ENCODE data around the gene ATXN2L. TPM values are rescaled to one million over a fixed set of nuclear protein-coding genes. Genes with fewer than 3 reads are reported as not detected.

Gene ATXN2L
- total RNA-seq, 1 donor from 2014 or later, result 210 TPM

- H3K27me3 Mint-ChIP-seq (ENCODE audit: unreplicated experiment), result no peaks in the 10 kb centered on the region
- H3K9me3 Mint-ChIP-seq (ENCODE audit: unreplicated experiment), result no peaks in the 10 kb centered on the region
- H3K36me3 Mint-ChIP-seq (ENCODE audit: unreplicated experiment), result peaks cover 57% of the 10 kb centered on the region
- no peak for TF ChIP-seq CTCF (IDR thresholded peaks at IDR 0.05)
- H3K4me3 Mint-ChIP-seq (ENCODE audit: unreplicated experiment), result no peak overlapping the region
- H3K27ac Mint-ChIP-seq (ENCODE audit: unreplicated experiment), result no peak overlapping the region
- DNase-seq (ENCODE audit: extremely low spot score, unreplicated experiment), result no peak
- peaks cover 2% of the 10 kb centered on the region for H3K4me1 Mint-ChIP-seq (ENCODE audit: unreplicated experiment)
Measured at GRCh38 chr16:28834873-28835863, 12.4 kb downstream of the ATXN2L start.

GRCh38 chr16:28835864-28836760 is 13.3 kb downstream of the ATXN2L start:
- DNase-seq (ENCODE audit: extremely low spot score, unreplicated experiment), result no peak
- H3K27me3 Mint-ChIP-seq (ENCODE audit: unreplicated experiment), result no peaks in the 10 kb centered on the region
- TF ChIP-seq CTCF (IDR thresholded peaks at IDR 0.05), result no peak
- H3K9me3 Mint-ChIP-seq (ENCODE audit: unreplicated experiment), result no peaks in the 10 kb centered on the region
- H3K36me3 Mint-ChIP-seq (ENCODE audit: unreplicated experiment), result peaks cover 48% of the 10 kb centered on the region
- no peak overlapping the region for H3K27ac Mint-ChIP-seq (ENCODE audit: unreplicated experiment)
- H3K4me1 Mint-ChIP-seq (ENCODE audit: unreplicated experiment), result peaks cover 2% of the 10 kb centered on the region
- no peak overlapping the region for H3K4me3 Mint-ChIP-seq (ENCODE audit: unreplicated experiment)

- TF ChIP-seq CTCF (IDR thresholded peaks at IDR 0.05), result no peak
- Mint-ChIP-seq H3K4me3 (ENCODE audit: unreplicated experiment) (no peak overlapping the region), H3K36me3 (ENCODE audit: unreplicated experiment) (peaks cover 46% of the 10 kb centered on the region), H3K27ac (ENCODE audit: unreplicated experiment) (no peak overlapping the region), H3K4me1 (ENCODE audit: unreplicated experiment) (peaks cover 2% of the 10 kb centered on the region), H3K9me3 (ENCODE audit: unreplicated experiment) (no peaks in the 10 kb centered on the region), H3K27me3 (ENCODE audit: unreplicated experiment) (no peaks in the 10 kb centered on the region)
- no peak for DNase-seq (ENCODE audit: extremely low spot score, unreplicated experiment)
Measured at GRCh38 chr16:28836761-28837064, 13.9 kb downstream of the ATXN2L start.

GRCh38 chr16:28837672-28838557 is 15.1 kb downstream of the ATXN2L start:
- no peaks in the 10 kb centered on the region for H3K27me3 Mint-ChIP-seq (ENCODE audit: unreplicated experiment)
- no peak overlapping the region for H3K4me3 Mint-ChIP-seq (ENCODE audit: unreplicated experiment)
- H3K4me1 Mint-ChIP-seq (ENCODE audit: unreplicated experiment), result no peaks in the 10 kb centered on the region
- H3K36me3 Mint-ChIP-seq (ENCODE audit: unreplicated experiment), result peaks cover 41% of the 10 kb centered on the region
- DNase-seq (ENCODE audit: extremely low spot score, unreplicated experiment), result no peak
- no peak for TF ChIP-seq CTCF (IDR thresholded peaks at IDR 0.05)
- peak overlapping the region; percentile 31 for H3K27ac Mint-ChIP-seq (ENCODE audit: unreplicated experiment)
- no peaks in the 10 kb centered on the region for H3K9me3 Mint-ChIP-seq (ENCODE audit: unreplicated experiment)

All from osteocyte (in vitro differentiated cells).